Measurements from ENCODE around the gene TCERG1L. TPM values are rescaled to one million over a fixed set of nuclear protein-coding genes. Genes with fewer than 3 reads are reported as not detected.

The TCERG1L gene
- total RNA-seq, 1 experiment from 2014 or later, result 1.5 TPM

DNA sequence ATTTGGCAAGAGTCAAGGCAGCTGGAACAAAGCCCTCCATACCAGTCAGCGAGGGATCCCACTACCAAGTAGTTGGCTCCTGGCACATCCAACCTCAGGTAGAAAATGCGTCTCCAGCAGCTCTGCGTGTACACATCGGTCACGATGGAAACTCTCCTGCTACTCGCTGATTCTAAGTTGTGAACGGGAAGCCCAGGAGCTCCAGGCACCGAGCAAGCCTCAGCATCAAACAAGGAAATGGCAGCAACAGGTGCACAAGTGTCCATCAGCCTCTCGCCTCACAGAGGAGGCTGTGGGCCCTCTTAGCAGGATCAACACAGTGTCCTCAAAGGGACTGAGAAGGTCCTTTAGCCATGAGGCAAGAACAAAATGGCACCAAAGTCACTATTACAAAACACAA lies 127.0 kb downstream of the TCERG1L start:
- Mint-ChIP-seq H3K27ac (no peak overlapping the region), H3K36me3 (peaks cover 69% of the 10 kb centered on the region), H3K9me3 (peaks cover 73% of the 10 kb centered on the region), H3K4me3 (no peak overlapping the region), H3K27me3 (ENCODE audit: low read depth) (peaks cover 4% of the 10 kb centered on the region; the same call in 1 of the 2 replicates), H3K4me1 (no peaks in the 10 kb centered on the region)
- POLR2A ChIA-PET, result no interaction called here
- TF ChIP-seq, protein P1, sequence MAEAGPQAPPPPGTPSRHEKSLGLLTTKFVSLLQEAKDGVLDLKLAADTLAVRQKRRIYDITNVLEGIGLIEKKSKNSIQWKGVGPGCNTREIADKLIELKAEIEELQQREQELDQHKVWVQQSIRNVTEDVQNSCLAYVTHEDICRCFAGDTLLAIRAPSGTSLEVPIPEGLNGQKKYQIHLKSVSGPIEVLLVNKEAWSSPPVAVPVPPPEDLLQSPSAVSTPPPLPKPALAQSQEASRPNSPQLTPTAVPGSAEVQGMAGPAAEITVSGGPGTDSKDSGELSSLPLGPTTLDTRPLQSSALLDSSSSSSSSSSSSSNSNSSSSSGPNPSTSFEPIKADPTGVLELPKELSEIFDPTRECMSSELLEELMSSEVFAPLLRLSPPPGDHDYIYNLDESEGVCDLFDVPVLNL (CRISPR knock-in tag; IDR thresholded peaks at IDR 0.05; ENCODE audit: borderline replicate concordance, low read depth), result no peak
- TF ChIP-seq CREM (CRISPR knock-in tag; IDR thresholded peaks at IDR 0.05) (no peak), GRHL2 (CRISPR knock-in tag; IDR thresholded peaks at IDR 0.05; ENCODE audit: insufficient replicate concordance, severe bottlenecking) (no peak), SMAD4 (CRISPR knock-in tag; IDR thresholded peaks at IDR 0.05) (no peak), SMAD3 (CRISPR knock-in tag; IDR thresholded peaks at IDR 0.05; ENCODE audit: borderline replicate concordance) (no peak), ZNF219 (CRISPR knock-in tag; IDR thresholded peaks at IDR 0.05; ENCODE audit: borderline replicate concordance) (no peak), ZNF263 (CRISPR knock-in tag; IDR thresholded peaks at IDR 0.05; ENCODE audit: low read depth) (no peak), NFYB (CRISPR knock-in tag; conservative IDR thresholded peaks at IDR 0.05; ENCODE audit: low read depth) (no peak), MYBL2 (CRISPR knock-in tag; IDR thresholded peaks at IDR 0.05) (no peak), ZNF416 (CRISPR knock-in tag; IDR thresholded peaks at IDR 0.05) (no peak), FOXK1 (CRISPR knock-in tag; IDR thresholded peaks at IDR 0.05) (no peak), EMX1 (CRISPR knock-in tag; IDR thresholded peaks at IDR 0.05) (no peak)
- TF ChIP-seq, protein P2, sequence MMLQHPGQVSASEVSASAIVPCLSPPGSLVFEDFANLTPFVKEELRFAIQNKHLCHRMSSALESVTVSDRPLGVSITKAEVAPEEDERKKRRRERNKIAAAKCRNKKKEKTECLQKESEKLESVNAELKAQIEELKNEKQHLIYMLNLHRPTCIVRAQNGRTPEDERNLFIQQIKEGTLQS (CRISPR knock-in tag; conservative IDR thresholded peaks at IDR 0.05), result no peak
- TF ChIP-seq, protein P3, sequence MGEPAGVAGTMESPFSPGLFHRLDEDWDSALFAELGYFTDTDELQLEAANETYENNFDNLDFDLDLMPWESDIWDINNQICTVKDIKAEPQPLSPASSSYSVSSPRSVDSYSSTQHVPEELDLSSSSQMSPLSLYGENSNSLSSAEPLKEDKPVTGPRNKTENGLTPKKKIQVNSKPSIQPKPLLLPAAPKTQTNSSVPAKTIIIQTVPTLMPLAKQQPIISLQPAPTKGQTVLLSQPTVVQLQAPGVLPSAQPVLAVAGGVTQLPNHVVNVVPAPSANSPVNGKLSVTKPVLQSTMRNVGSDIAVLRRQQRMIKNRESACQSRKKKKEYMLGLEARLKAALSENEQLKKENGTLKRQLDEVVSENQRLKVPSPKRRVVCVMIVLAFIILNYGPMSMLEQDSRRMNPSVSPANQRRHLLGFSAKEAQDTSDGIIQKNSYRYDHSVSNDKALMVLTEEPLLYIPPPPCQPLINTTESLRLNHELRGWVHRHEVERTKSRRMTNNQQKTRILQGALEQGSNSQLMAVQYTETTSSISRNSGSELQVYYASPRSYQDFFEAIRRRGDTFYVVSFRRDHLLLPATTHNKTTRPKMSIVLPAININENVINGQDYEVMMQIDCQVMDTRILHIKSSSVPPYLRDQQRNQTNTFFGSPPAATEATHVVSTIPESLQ (CRISPR knock-in tag; IDR thresholded peaks at IDR 0.05), result no peak
- TF ChIP-seq, protein P4, sequence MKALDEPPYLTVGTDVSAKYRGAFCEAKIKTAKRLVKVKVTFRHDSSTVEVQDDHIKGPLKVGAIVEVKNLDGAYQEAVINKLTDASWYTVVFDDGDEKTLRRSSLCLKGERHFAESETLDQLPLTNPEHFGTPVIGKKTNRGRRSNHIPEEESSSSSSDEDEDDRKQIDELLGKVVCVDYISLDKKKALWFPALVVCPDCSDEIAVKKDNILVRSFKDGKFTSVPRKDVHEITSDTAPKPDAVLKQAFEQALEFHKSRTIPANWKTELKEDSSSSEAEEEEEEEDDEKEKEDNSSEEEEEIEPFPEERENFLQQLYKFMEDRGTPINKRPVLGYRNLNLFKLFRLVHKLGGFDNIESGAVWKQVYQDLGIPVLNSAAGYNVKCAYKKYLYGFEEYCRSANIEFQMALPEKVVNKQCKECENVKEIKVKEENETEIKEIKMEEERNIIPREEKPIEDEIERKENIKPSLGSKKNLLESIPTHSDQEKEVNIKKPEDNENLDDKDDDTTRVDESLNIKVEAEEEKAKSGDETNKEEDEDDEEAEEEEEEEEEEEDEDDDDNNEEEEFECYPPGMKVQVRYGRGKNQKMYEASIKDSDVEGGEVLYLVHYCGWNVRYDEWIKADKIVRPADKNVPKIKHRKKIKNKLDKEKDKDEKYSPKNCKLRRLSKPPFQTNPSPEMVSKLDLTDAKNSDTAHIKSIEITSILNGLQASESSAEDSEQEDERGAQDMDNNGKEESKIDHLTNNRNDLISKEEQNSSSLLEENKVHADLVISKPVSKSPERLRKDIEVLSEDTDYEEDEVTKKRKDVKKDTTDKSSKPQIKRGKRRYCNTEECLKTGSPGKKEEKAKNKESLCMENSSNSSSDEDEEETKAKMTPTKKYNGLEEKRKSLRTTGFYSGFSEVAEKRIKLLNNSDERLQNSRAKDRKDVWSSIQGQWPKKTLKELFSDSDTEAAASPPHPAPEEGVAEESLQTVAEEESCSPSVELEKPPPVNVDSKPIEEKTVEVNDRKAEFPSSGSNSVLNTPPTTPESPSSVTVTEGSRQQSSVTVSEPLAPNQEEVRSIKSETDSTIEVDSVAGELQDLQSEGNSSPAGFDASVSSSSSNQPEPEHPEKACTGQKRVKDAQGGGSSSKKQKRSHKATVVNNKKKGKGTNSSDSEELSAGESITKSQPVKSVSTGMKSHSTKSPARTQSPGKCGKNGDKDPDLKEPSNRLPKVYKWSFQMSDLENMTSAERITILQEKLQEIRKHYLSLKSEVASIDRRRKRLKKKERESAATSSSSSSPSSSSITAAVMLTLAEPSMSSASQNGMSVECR (CRISPR knock-in tag; IDR thresholded peaks at IDR 0.05; ENCODE audit: borderline replicate concordance), result no peak
- DNase-seq (ENCODE audit: low spot score), result no peak
- CTCF ChIA-PET, result no interaction called here
- no peak for ATAC-seq

DNA sequence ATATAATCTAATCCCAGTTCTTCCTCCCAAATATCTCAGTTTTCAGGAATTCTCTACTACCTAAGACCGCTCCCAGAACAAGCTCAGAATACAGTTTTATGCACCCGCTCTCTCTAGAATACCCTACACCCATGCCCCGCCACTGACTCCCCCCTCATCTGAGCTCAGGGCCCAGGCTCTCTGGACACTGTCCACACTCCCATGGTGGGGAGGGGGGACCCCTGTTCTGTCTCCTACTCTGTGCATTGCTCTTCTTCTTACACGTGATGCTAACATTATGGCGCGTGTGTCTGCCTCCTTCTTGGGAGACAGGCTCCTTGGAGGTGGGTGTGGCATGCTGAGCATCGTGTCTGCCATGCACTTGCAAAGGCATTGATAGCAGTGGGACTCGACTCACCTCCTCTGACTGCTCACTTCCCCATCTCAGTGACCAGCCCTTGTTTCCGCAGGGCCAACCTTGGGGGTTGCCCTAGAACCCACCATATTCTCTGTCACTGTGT lies 127.9 kb downstream of the TCERG1L start:
- Mint-ChIP-seq H3K9me3 (peaks cover 70% of the 10 kb centered on the region), H3K27ac (no peak overlapping the region), H3K4me1 (no peaks in the 10 kb centered on the region), H3K36me3 (peaks cover 68% of the 10 kb centered on the region), H3K4me3 (no peak overlapping the region), H3K27me3 (ENCODE audit: low read depth) (peaks cover 4% of the 10 kb centered on the region; the same call in 1 of the 2 replicates)
- no peak for ATAC-seq
- ChIA-PET CTCF (no interaction called here), POLR2A (no interaction called here)
- no peak for DNase-seq (ENCODE audit: low spot score)
- TF ChIP-seq, protein P5, sequence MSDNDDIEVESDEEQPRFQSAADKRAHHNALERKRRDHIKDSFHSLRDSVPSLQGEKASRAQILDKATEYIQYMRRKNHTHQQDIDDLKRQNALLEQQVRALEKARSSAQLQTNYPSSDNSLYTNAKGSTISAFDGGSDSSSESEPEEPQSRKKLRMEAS (CRISPR knock-in tag; IDR thresholded peaks at IDR 0.05), result no peak
- TF ChIP-seq ZNF317 (CRISPR knock-in tag; IDR thresholded peaks at IDR 0.05; ENCODE audit: borderline replicate concordance, low read depth) (no peak), ZNF121 (CRISPR knock-in tag; IDR thresholded peaks at IDR 0.05) (no peak), JAZF1 (CRISPR knock-in tag; IDR thresholded peaks at IDR 0.05) (no peak), EMX1 (CRISPR knock-in tag; IDR thresholded peaks at IDR 0.05) (no peak), ZNF232 (CRISPR knock-in tag; IDR thresholded peaks at IDR 0.05) (no peak), ELF4 (CRISPR knock-in tag; IDR thresholded peaks at IDR 0.05; ENCODE audit: low read depth) (no peak), NFE2L1 (CRISPR knock-in tag; IDR thresholded peaks at IDR 0.05) (no peak)
- TF ChIP-seq, protein P6, sequence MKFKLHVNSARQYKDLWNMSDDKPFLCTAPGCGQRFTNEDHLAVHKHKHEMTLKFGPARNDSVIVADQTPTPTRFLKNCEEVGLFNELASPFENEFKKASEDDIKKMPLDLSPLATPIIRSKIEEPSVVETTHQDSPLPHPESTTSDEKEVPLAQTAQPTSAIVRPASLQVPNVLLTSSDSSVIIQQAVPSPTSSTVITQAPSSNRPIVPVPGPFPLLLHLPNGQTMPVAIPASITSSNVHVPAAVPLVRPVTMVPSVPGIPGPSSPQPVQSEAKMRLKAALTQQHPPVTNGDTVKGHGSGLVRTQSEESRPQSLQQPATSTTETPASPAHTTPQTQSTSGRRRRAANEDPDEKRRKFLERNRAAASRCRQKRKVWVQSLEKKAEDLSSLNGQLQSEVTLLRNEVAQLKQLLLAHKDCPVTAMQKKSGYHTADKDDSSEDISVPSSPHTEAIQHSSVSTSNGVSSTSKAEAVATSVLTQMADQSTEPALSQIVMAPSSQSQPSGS (CRISPR knock-in tag; IDR thresholded peaks at IDR 0.05; ENCODE audit: borderline replicate concordance, low read depth), result no peak
- TF ChIP-seq, protein P7, sequence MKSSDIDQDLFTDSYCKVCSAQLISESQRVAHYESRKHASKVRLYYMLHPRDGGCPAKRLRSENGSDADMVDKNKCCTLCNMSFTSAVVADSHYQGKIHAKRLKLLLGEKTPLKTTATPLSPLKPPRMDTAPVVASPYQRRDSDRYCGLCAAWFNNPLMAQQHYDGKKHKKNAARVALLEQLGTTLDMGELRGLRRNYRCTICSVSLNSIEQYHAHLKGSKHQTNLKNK (CRISPR knock-in tag; IDR thresholded peaks at IDR 0.05), result no peak

Data from WTC11 (cell line).